GM12878 (cell line): ENCODE measurements around the gene USP46. TPM values are rescaled to one million over a fixed set of nuclear protein-coding genes. Genes with fewer than 3 reads are reported as not detected.

Experiments
- ATAC-seq: fragments of 200-7000 bp; cut with Tn5 transposase; 3 replicates; pipeline ENCODE4 v1.9.1; 2020; ENCODE audit warnings: mild to moderate bottlenecking, moderate library complexity
- BruUV-seq: library from RNA; stranded (reverse); fragments of 400-500 nt; replicated peaks from 2 replicates; lab custom pipeline; 2021; lab: Mats Ljungman, UMichigan
- CTCF ChIA-PET: fragments of 300-600 bp; sonication (Branson Sonifier 250); formaldehyde crosslinking; extraction: SDS; loops from one replicate; lab custom pipeline; 2021; ENCODE audit warnings: inconsistent platforms; lab: Yijun Ruan, JAX
- POLR2A ChIA-PET: fragments of 350-600 bp; formaldehyde crosslinking; extraction: SDS; loops from one replicate; lab custom pipeline; 2021; ENCODE audit warnings: inconsistent platforms; lab: Charles Lee
- RAD21 ChIA-PET: fragments of 300-600 bp; sonication (Branson Sonifier 250); formaldehyde crosslinking; loops from one replicate; lab custom pipeline; 2023; ENCODE audit warnings: antibody characterized with exemption; ENCODE audit not compliant: unreplicated experiment; lab: Charles Lee
- SMC1A ChIA-PET: fragments of 300-600 bp; sonication (Branson Sonifier 250); formaldehyde crosslinking; loops from one replicate; lab custom pipeline; 2023; ENCODE audit not compliant: unreplicated experiment, uncharacterized antibody; lab: Charles Lee
- DNase-seq: peaks from one replicate; pipeline ENCODE4 v3.0.0-alpha.2; 2011; ENCODE audit warnings: low read depth, low spot score
- FAIRE-seq: peaks from 3 replicates; lab custom pipeline; 2011; peaks lifted over from hg19 to GRCh38; lab: Jason Lieb, UNC
- H2AFZ ChIP-seq: 2 replicates; pipeline ENCODE4 v1.6.0; 2011; ENCODE audit warnings: low read depth, low read length, control low read depth; ENCODE audit not compliant: control insufficient read depth
- H3K27ac ChIP-seq: 2 replicates; pipeline ENCODE4 v1.5.1; 2011; ENCODE audit warnings: control low read depth; ENCODE audit not compliant: control insufficient read depth, insufficient read depth
- H3K27me3 ChIP-seq, 2 experiments: replicated peaks in 1 of 2; 2 replicates each; pipeline versions ENCODE4 v1.6.0 to v1.6.1; 2011; ENCODE audit warnings: low read length in 1 of 2; ENCODE audit not compliant: control insufficient read depth in 2 of 2, insufficient read depth in 2 of 2
- H3K36me3 ChIP-seq, 2 experiments: 2 replicates each; pipeline ENCODE4 v1.5.1; 2011; ENCODE audit warnings: low read length in 1 of 2; ENCODE audit not compliant: control insufficient read depth in 2 of 2, insufficient read depth in 2 of 2
- H3K4me1 ChIP-seq: 2 replicates; pipeline ENCODE4 v1.6.1; 2011; ENCODE audit warnings: mild to moderate bottlenecking, low read length, moderate library complexity, mixed read lengths; ENCODE audit not compliant: control insufficient read depth, insufficient read depth
- H3K4me2 ChIP-seq: 2 replicates; pipeline ENCODE4 v1.6.0; 2011; ENCODE audit warnings: control low read depth; ENCODE audit not compliant: control insufficient read depth, insufficient read depth
- H3K4me3 ChIP-seq: fragments of 200-600 bp; sonication (generic); 2 replicates; pipeline ENCODE4 v1.5.1; 2016
- H3K79me2 ChIP-seq: 2 replicates; pipeline ENCODE4 v1.6.0; 2011; ENCODE audit warnings: low read length; ENCODE audit not compliant: control insufficient read depth, insufficient read depth
- H3K9ac ChIP-seq: 2 replicates; pipeline ENCODE4 v1.8.0; 2011; ENCODE audit warnings: low read length, control low read depth, mixed read lengths; ENCODE audit not compliant: control insufficient read depth, insufficient read depth
- H3K9me3 ChIP-seq: replicated peaks from 3 replicates; pipeline ENCODE4 v1.5.1; 2011; ENCODE audit warnings: mild to moderate bottlenecking, low read length; ENCODE audit not compliant: control insufficient read depth, insufficient read depth
- H4K20me1 ChIP-seq: 2 replicates; pipeline ENCODE4 v1.6.0; 2011; ENCODE audit not compliant: control insufficient read depth, insufficient read depth
- ATF7 ChIP-seq: fragments of 450-650 bp; IDR thresholded peaks from 2 replicates; pipeline ENCODE4 v1.6.1; 2016; ENCODE audit warnings: low read depth, mild to moderate bottlenecking
- FOXM1 ChIP-seq: IDR thresholded peaks from 2 replicates; pipeline ENCODE4 v1.6.1; 2012; ENCODE audit warnings: low read depth, mild to moderate bottlenecking, inconsistent platforms, low read length, moderate library complexity
- GATAD2B ChIP-seq: fragments of 450-650 bp; conservative IDR thresholded peaks from 2 replicates; pipeline ENCODE4 v1.6.1; 2017; ENCODE audit warnings: low read depth, mild to moderate bottlenecking, moderate library complexity
- MTA2 ChIP-seq: fragments of 450-650 bp; IDR thresholded peaks from 2 replicates; pipeline ENCODE4 v1.6.1; 2016; ENCODE audit warnings: low read depth, mild to moderate bottlenecking, moderate library complexity
- MTA3 ChIP-seq: IDR thresholded peaks from 2 replicates; pipeline ENCODE4 v1.6.1; 2012; ENCODE audit warnings: low read length, inconsistent platforms, borderline replicate concordance
- MYB ChIP-seq: fragments of 150-350 bp; IDR thresholded peaks from 2 replicates; pipeline ENCODE4 v1.6.1; 2014; ENCODE audit warnings: mild to moderate bottlenecking, low read depth, low read length, borderline replicate concordance
- NFXL1 ChIP-seq: fragments of 450-650 bp; IDR thresholded peaks from 2 replicates; pipeline ENCODE4 v1.6.1; 2017; ENCODE audit warnings: antibody characterized with exemption, mild to moderate bottlenecking, borderline replicate concordance
- NFYA ChIP-seq: IDR thresholded peaks from 2 replicates; pipeline ENCODE4 v1.6.1; 2011; ENCODE audit warnings: low read depth, mild to moderate bottlenecking, low read length, improper control_type of control experiment, borderline replicate concordance
- POLR2AphosphoS2 ChIP-seq: IDR thresholded peaks from 2 replicates; pipeline ENCODE4 v1.6.1; 2011; ENCODE audit warnings: low read depth, mild to moderate bottlenecking, low read length, improper control_type of control experiment, moderate library complexity
- RCOR1 ChIP-seq: conservative IDR thresholded peaks from 2 replicates; pipeline ENCODE4 v1.6.1; 2012; ENCODE audit warnings: low read depth, low read length, improper control_type of control experiment
- RUNX3 ChIP-seq: IDR thresholded peaks from 2 replicates; pipeline ENCODE4 v1.6.1; 2012; ENCODE audit warnings: low read length, inconsistent platforms
- SMC3 ChIP-seq: IDR thresholded peaks from 2 replicates; pipeline ENCODE4 v1.6.1; 2011; ENCODE audit warnings: low read length, improper control_type of control experiment, borderline replicate concordance
- STAT3 ChIP-seq: IDR thresholded peaks from 2 replicates; pipeline ENCODE4 v1.6.1; 2011; ENCODE audit warnings: low read depth, low read length, improper control_type of control experiment
- ZNF207 ChIP-seq: fragments of 450-650 bp; IDR thresholded peaks from 2 replicates; pipeline ENCODE4 v1.6.1; 2014; ENCODE audit warnings: antibody characterized with exemption, mild to moderate bottlenecking, borderline replicate concordance
- ZNF384 ChIP-seq: IDR thresholded peaks from 2 replicates; pipeline ENCODE4 v1.6.1; 2012; ENCODE audit warnings: low read depth, mild to moderate bottlenecking, low read length, improper control_type of control experiment, borderline replicate concordance
- WGBS: methylation state at CpG from one replicate; pipeline ENCODE4 v1.1.6; 2016; ENCODE audit warnings: low lambda C conversion rate; ENCODE audit not compliant: insufficient replicate concordance, insufficient coverage; ENCODE audit errors: missing lambda C conversion rate; 5-methylcytosine and 5-hydroxymethylcytosine counted together
- in situ Hi-C: fragments of 300-500 bp; cut with MboI; formaldehyde crosslinking; loops from 9 replicates; pipeline ENCODE4 v1.14.3; 2018; ENCODE audit warnings: mixed read lengths
- intact Hi-C: fragments of 100-400 bp; cut with micrococcal nuclease; formaldehyde crosslinking; loops from one replicate; pipeline ENCODE4 v1.14.2; 2022; ENCODE audit not compliant: unreplicated experiment
- polyA plus RNA-seq, 11 experiments: library from polyadenylated mRNA; depleted of rRNA in 4 of 11; unstranded in 6 of 11; stranded (reverse) in 5 of 11; fragments of >200 nt; fragmentation: Nextera tagmentation in 4 of 11; fragmentation: Illumina TruSeq in 1 of 11; extraction: Ambion mirVana in 4 of 11; extraction: Trizol in 1 of 11; gene quantifications; 1 replicate in 1 of 11; 2 replicates in 10 of 11; pipeline versions ENCODE4 v1.2.1 to v1.2.3, GENCODE V29; 2011 to 2016; ENCODE audit warnings: inconsistent platforms in 2 of 11, missing spikeins in 2 of 11, low read depth in 1 of 11
- total RNA-seq, 4 experiments: library from RNA; depleted of rRNA in 3 of 4; stranded (reverse); fragments of >200 nt in 3 of 4; fragmentation: Illumina TruSeq in 1 of 4; extraction: Trizol in 1 of 4; gene quantifications; 2 replicates each; pipeline versions ENCODE4 v1.2.1 to v1.2.3, GENCODE V29; 2013 to 2021
- TF ChIP-seq, protein P1 (sequence below): IDR thresholded peaks from 2 replicates; pipeline ENCODE4 v1.6.1; 2011; ENCODE audit warnings: mild to moderate bottlenecking, low read depth, low read length, moderate library complexity; ENCODE audit not compliant: insufficient replicate concordance
- TF ChIP-seq, protein P2 (sequence below): fragments of 450-650 bp; conservative IDR thresholded peaks from 2 replicates; pipeline ENCODE4 v1.6.1; 2017; ENCODE audit warnings: mild to moderate bottlenecking, moderate library complexity
- TF ChIP-seq, protein P3 (sequence below): IDR thresholded peaks from 2 replicates; pipeline ENCODE4 v1.6.1; 2011; ENCODE audit warnings: borderline replicate concordance, low read depth, mild to moderate bottlenecking, moderate library complexity, mixed read lengths, low read length; ENCODE audit not compliant: insufficient read depth; ENCODE audit errors: extremely low read length

USP46 gene
- total and polyA plus RNA-seq, 10 of the 15 experiments (the other 5 are each of a cell fraction or from before 2014, with no cell fraction given): 5.3 to 20.1 (median 12.0) TPM

DNA sequence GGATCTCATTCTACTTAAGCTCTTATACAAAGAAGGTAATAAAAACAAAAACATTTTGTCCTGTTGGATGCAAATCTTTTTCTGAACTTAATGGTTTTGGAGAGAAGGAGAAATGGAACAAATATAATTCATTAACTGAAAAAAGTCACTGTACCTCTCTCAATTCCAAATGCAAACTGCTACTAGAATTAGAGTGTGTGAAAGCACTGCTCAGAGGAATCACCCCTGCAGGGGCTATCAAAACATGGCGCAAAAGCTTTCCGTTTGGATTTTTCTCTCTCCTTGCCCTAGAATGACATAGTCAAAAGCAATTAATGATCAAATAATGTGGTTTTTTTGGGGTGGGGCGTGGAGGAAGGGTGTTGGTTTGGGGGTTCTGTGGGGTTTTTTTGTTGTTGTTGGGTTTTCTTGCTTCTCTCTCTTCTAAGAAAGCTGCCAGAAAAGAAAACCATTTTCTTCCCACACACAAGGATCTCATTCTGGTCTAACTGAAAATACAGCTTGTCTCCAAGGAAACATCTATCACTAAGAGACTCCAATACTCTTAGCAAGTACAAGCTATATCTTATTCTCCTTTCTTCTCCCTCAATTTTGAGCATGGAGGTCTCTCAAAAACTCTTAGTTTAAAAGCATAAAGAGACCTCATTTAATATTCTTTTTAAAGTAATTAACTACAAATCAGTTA lies 41.6 kb downstream of the USP46 start:
- no peaks in the 10 kb centered on the region for H3K27me3 ChIP-seq
- intact Hi-C loops: no loop called here
- ChIA-PET POLR2A (interaction anchor here (0.9 kb wide), 1 partner anchor 23 kb away, joined by 5 read pairs; no protein-coding TSS in a partner anchor), SMC1A (interaction anchor here (0.9 to 1.7 kb wide), 6 partner anchors 13 to 223 kb away, joined by 3 to 4 read pairs (median 3); no protein-coding TSS in a partner anchor), CTCF (interaction anchor here (1.0 to 2.1 kb wide), 5 partner anchors 28 to 241 kb away, joined by 3 to 6 read pairs (median 3); no protein-coding TSS in a partner anchor), RAD21 (interaction anchor here (1.3 kb wide), 1 partner anchor 41 kb away, joined by 3 read pairs; no protein-coding TSS in a partner anchor)
- H2AFZ ChIP-seq: no peak overlapping the region
- peaks cover 0 to 3% of the 10 kb centered on the region in 2 experiments; a peak in 1 of 4 replicates for H3K36me3 ChIP-seq
- no peaks in the 10 kb centered on the region for H3K4me1 ChIP-seq
- no TSS peak for BruUV-seq
- in situ Hi-C loops: no loop called here
- no peaks in the 10 kb centered on the region; the same call in 1 of the 2 replicates for H3K79me2 ChIP-seq
- DNase-seq (no peak), FAIRE-seq (no peak), ATAC-seq (no peak)
- no peak overlapping the region for H3K9ac ChIP-seq
- H3K9me3 ChIP-seq: peaks cover 2% of the 10 kb centered on the region; the same call in 2 of the 3 replicates
- H4K20me1 ChIP-seq: no peaks in the 10 kb centered on the region
- H3K27ac ChIP-seq: no peak overlapping the region
- H3K4me2 ChIP-seq: no peak overlapping the region
- H3K4me3 ChIP-seq: no peak overlapping the region
- WGBS: 100% methylated on average over 3 of the region's 3 CpGs
- no peak for TF ChIP-seq NFYA
- no peak for TF ChIP-seq MTA3
- no peak for TF ChIP-seq RCOR1
- TF ChIP-seq, protein P1, sequence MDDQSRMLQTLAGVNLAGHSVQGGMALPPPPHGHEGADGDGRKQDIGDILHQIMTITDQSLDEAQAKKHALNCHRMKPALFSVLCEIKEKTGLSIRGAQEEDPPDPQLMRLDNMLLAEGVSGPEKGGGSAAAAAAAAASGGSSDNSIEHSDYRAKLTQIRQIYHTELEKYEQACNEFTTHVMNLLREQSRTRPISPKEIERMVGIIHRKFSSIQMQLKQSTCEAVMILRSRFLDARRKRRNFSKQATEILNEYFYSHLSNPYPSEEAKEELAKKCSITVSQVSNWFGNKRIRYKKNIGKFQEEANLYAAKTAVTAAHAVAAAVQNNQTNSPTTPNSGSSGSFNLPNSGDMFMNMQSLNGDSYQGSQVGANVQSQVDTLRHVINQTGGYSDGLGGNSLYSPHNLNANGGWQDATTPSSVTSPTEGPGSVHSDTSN: no peak
- peak; percentile 54; the same call in 1 of the 2 replicates for TF ChIP-seq RUNX3
- peak; percentile 31; the same call in 1 of the 2 replicates for TF ChIP-seq FOXM1
- no peak for TF ChIP-seq MYB
- TF ChIP-seq MTA2: 0 out of 2 replicates have a peak, but pooled peaks have one; percentile 19
- no peak for TF ChIP-seq ZNF207
- no peak for TF ChIP-seq POLR2AphosphoS2
- TF ChIP-seq ZNF384: no peak
- TF ChIP-seq, protein P2, sequence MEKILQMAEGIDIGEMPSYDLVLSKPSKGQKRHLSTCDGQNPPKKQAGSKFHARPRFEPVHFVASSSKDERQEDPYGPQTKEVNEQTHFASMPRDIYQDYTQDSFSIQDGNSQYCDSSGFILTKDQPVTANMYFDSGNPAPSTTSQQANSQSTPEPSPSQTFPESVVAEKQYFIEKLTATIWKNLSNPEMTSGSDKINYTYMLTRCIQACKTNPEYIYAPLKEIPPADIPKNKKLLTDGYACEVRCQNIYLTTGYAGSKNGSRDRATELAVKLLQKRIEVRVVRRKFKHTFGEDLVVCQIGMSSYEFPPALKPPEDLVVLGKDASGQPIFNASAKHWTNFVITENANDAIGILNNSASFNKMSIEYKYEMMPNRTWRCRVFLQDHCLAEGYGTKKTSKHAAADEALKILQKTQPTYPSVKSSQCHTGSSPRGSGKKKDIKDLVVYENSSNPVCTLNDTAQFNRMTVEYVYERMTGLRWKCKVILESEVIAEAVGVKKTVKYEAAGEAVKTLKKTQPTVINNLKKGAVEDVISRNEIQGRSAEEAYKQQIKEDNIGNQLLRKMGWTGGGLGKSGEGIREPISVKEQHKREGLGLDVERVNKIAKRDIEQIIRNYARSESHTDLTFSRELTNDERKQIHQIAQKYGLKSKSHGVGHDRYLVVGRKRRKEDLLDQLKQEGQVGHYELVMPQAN: no peak
- TF ChIP-seq, protein P3, sequence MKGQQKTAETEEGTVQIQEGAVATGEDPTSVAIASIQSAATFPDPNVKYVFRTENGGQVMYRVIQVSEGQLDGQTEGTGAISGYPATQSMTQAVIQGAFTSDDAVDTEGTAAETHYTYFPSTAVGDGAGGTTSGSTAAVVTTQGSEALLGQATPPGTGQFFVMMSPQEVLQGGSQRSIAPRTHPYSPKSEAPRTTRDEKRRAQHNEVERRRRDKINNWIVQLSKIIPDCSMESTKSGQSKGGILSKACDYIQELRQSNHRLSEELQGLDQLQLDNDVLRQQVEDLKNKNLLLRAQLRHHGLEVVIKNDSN: no peak
- no peak for TF ChIP-seq GATAD2B
- TF ChIP-seq SMC3: no peak
- TF ChIP-seq NFXL1: no peak
- TF ChIP-seq ATF7: no peak
- no peak for TF ChIP-seq STAT3
